K562 (cell line): ENCODE results near the gene CS. TPM values are rescaled to one million over a fixed set of nuclear protein-coding genes. Genes with fewer than 3 reads are reported as not detected.

Source experiments
- ARNT ChIP-seq, 2 experiments: fragments of 450-650 bp; IDR thresholded peaks; 2 replicates each; pipeline ENCODE4 v1.6.1; 2016; ENCODE audit warnings: mild to moderate bottlenecking in 1 of 2
- ATF1 ChIP-seq, 2 experiments: fragments of 450-650 bp in 1 of 2; IDR thresholded peaks; 2 replicates each; pipeline ENCODE4 v1.6.1; 2016; ENCODE audit warnings: missing compliant biosample characterization in 1 of 2, missing genetic modification characterization in 1 of 2
- BACH1 ChIP-seq: fragments of 200-800 bp; sonication (Bioruptor generic); IDR thresholded peaks from 2 replicates; pipeline ENCODE4 v1.6.1; 2016; ENCODE audit warnings: missing genetic modification characterization, missing compliant biosample characterization
- CBFA2T2 ChIP-seq: fragments of 450-650 bp; conservative IDR thresholded peaks from 2 replicates; pipeline ENCODE4 v1.6.1; 2017; ENCODE audit warnings: mild to moderate bottlenecking
- CBX3 ChIP-seq, 2 experiments: IDR thresholded peaks; 1 replicate in 1 of 2; 2 replicates in 1 of 2; pipeline ENCODE4 v1.6.1; 2012; ENCODE audit warnings: inconsistent platforms in 2 of 2, low read length in 2 of 2, borderline replicate concordance in 1 of 2, control low read depth in 1 of 2
- CCNT2 ChIP-seq: IDR thresholded peaks from 2 replicates; pipeline ENCODE4 v1.6.1; 2011; ENCODE audit warnings: borderline replicate concordance, low read depth, mild to moderate bottlenecking, moderate library complexity, mixed read lengths, low read length; ENCODE audit not compliant: insufficient read length; ENCODE audit errors: extremely low read depth
- EGR1 ChIP-seq: fragments of 450-650 bp; conservative IDR thresholded peaks from 2 replicates; pipeline ENCODE4 v1.6.1; 2017; ENCODE audit warnings: mild to moderate bottlenecking
- FIP1L1 ChIP-seq: fragments of 200-400 bp; formaldehyde crosslinking; IDR thresholded peaks from 2 replicates; pipeline ENCODE4 v1.6.1; 2018; ENCODE audit warnings: mild to moderate bottlenecking, low read depth, low read length; ENCODE audit not compliant: poor library complexity, severe bottlenecking
- GTF2F1 ChIP-seq: IDR thresholded peaks from 2 replicates; pipeline ENCODE4 v1.6.1; 2011; ENCODE audit warnings: low read depth, low read length, improper control_type of control experiment
- ILF3 ChIP-seq: fragments of 450-650 bp; IDR thresholded peaks from 2 replicates; pipeline ENCODE4 v1.6.1; 2018; ENCODE audit warnings: antibody characterized with exemption, mild to moderate bottlenecking, moderate library complexity, borderline replicate concordance
- IRF2 ChIP-seq: sonication (generic); formaldehyde crosslinking; IDR thresholded peaks from 2 replicates; pipeline ENCODE4 v1.8.1; 2022; ENCODE audit warnings: mild to moderate bottlenecking, missing genetic modification reagents
- KLF6 ChIP-seq: fragments of 250-450 bp; sonication (Bioruptor Pico); IDR thresholded peaks from 2 replicates; pipeline ENCODE4 v1.4.0; 2020; ENCODE audit warnings: mild to moderate bottlenecking, moderate library complexity, borderline replicate concordance
- LCOR ChIP-seq: sonication (generic); formaldehyde crosslinking; IDR thresholded peaks from 2 replicates; pipeline ENCODE4 v1.8.0; 2022; ENCODE audit warnings: mild to moderate bottlenecking, missing genetic modification reagents
- MED1 ChIP-seq: sonication (generic); formaldehyde crosslinking; IDR thresholded peaks from 2 replicates; pipeline ENCODE4 v1.8.1; 2023; ENCODE audit warnings: missing genetic modification reagents, borderline replicate concordance
- NR2F6 ChIP-seq: fragments of 450-650 bp; formaldehyde crosslinking; IDR thresholded peaks from 2 replicates; pipeline ENCODE4 v1.4.0; 2020; ENCODE audit warnings: mild to moderate bottlenecking
- RBM22 ChIP-seq: fragments of 200-400 bp; formaldehyde crosslinking; IDR thresholded peaks from 2 replicates; pipeline ENCODE4 v1.6.1; 2018; ENCODE audit warnings: low read length, low read depth; ENCODE audit not compliant: poor library complexity, severe bottlenecking
- SMARCE1 ChIP-seq: fragments of 450-650 bp; IDR thresholded peaks from 2 replicates; pipeline ENCODE4 v1.7.1; 2016; ENCODE audit warnings: mild to moderate bottlenecking
- SMC3 ChIP-seq: conservative IDR thresholded peaks from 2 replicates; pipeline ENCODE4 v1.6.1; 2011; ENCODE audit warnings: low read depth, low read length, improper control_type of control experiment; ENCODE audit not compliant: insufficient read depth
- TEAD4 ChIP-seq, 2 experiments: sonication (generic) in 1 of 2; formaldehyde crosslinking in 1 of 2; IDR thresholded peaks; 2 replicates each; pipeline versions ENCODE4 v1.6.1 to v1.8.0; 2012 to 2022; ENCODE audit warnings: borderline replicate concordance in 1 of 2, inconsistent platforms in 1 of 2, low read length in 1 of 2, mild to moderate bottlenecking in 1 of 2, missing genetic modification reagents in 1 of 2
- ZBTB1 ChIP-seq: sonication (generic); formaldehyde crosslinking; IDR thresholded peaks from 2 replicates; pipeline ENCODE4 v1.8.1; 2023; ENCODE audit warnings: missing genetic modification reagents, low read depth, mild to moderate bottlenecking, borderline replicate concordance
- ZHX1 ChIP-seq: fragments of 150-350 bp; conservative IDR thresholded peaks from 2 replicates; pipeline ENCODE4 v1.6.1; 2014; ENCODE audit warnings: low read length
- ZNF561 ChIP-seq: fragments of 450-650 bp; formaldehyde crosslinking; conservative IDR thresholded peaks from 2 replicates; pipeline ENCODE4 v1.4.0; 2020; ENCODE audit warnings: mild to moderate bottlenecking, moderate library complexity
- ZNF707 ChIP-seq: fragments of 250-450 bp; sonication (Bioruptor Pico); conservative IDR thresholded peaks from 2 replicates; pipeline ENCODE4 v1.8.0; 2022; ENCODE audit warnings: inconsistent platforms, mild to moderate bottlenecking, moderate library complexity
- polyA plus RNA-seq, 8 experiments: library from polyadenylated mRNA; depleted of rRNA in 4 of 8; stranded (reverse) in 5 of 8; unstranded in 3 of 8; fragments of >200 nt; fragmentation: Nextera tagmentation in 2 of 8; fragmentation: Illumina TruSeq in 1 of 8; extraction: Ambion mirVana in 2 of 8; extraction: Trizol in 1 of 8; gene quantifications; 2 replicates each; pipeline versions ENCODE4 v1.2.1 to v1.2.3, GENCODE V29; 2011 to 2014; ENCODE audit warnings: inconsistent platforms in 1 of 8, missing spikeins in 1 of 8
- total RNA-seq, 7 experiments: library from RNA; depleted of rRNA in 6 of 7; stranded (reverse); fragments of >200 nt in 6 of 7; fragmentation: Illumina TruSeq in 2 of 7; extraction: Trizol in 2 of 7; gene quantifications; 2 replicates each; pipeline versions ENCODE4 v1.2.1 to v1.2.3, GENCODE V29; 2011 to 2021; ENCODE audit warnings: low replicate concordance in 1 of 7
- TF ChIP-seq, protein P1 (sequence below): fragments of 250-450 bp; sonication (Bioruptor Pico); IDR thresholded peaks from 2 replicates; pipeline ENCODE4 v1.5.0; 2021

CS gene
- total and polyA plus RNA-seq, 9 of the 15 experiments (the other 6 are each of a cell fraction or from before 2014, with no cell fraction given) = 99.9 to 390 (median 149) TPM

DNA sequence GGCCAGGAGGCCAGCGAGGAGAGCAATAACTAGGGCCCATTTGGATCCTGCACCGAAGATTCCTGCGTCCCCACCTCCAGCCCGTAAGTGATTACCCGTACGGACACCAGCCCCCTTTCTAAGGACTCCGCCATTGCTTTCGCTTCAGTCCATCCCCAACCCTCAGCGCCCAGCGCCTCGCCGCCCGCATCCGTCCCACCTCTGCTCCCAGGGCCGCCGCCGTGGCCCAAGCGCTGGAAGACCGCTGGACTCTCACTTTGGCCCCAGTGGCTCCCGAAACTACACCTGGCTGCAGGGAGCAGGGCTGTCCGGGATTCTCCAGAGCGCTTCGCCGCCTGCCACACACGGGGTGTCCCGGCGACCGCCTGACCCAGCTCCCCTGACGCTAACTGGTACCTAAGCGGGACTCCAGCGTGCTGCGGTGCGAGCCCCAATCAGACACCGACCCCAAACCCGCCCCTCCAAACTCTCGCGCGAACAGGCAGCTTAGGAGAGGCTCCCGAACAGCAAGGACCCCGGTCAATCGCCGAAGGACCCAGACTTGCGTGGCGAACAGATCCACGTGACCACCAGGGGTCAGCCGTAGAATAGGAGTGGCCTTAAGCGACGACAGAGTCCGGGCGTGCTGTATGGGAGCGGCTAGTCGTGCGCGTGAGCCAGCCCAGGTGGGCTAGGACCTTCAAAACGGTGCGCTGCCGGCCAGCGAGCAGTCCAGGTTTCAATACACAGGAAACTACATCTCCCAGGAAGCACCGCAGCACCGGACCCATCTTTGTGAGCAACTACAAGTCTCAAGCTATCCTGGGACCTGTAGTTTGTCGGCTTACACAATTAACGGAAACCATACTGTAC is 15.7 kb upstream of the CS start, which contains the start of gene CNPY2 (continued):
- peak; percentile 53 for TF ChIP-seq CCNT2
- peak; percentile 57; the same call in 1 of the 2 replicates for TF ChIP-seq CBFA2T2
- TF ChIP-seq GTF2F1 = peak; percentile 25; the same call in 1 of the 2 replicates
- TF ChIP-seq CBX3 (IDR thresholded peaks at IDR 0.05; ENCODE audit: borderline replicate concordance in 1 of 2, low read length in 2 of 2) = no peak
- TF ChIP-seq, protein P1, sequence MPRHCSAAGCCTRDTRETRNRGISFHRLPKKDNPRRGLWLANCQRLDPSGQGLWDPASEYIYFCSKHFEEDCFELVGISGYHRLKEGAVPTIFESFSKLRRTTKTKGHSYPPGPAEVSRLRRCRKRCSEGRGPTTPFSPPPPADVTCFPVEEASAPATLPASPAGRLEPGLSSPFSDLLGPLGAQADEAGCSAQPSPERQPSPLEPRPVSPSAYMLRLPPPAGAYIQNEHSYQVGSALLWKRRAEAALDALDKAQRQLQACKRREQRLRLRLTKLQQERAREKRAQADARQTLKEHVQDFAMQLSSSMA (CRISPR knock-in tag) = no peak
- TF ChIP-seq SMC3 = peak; percentile 77
- no peak for TF ChIP-seq ZNF707 (CRISPR knock-in tag)
- TF ChIP-seq BACH1 = peak; percentile 63; the same call in 1 of the 2 replicates
- no peak for TF ChIP-seq ZNF561 (CRISPR knock-in tag)
- TF ChIP-seq ILF3 = no peak
- no peak for TF ChIP-seq IRF2
- TF ChIP-seq TEAD4 (IDR thresholded peaks at IDR 0.05; ENCODE audit: low read length) = no peak
- TF ChIP-seq TEAD4 (CRISPR knock-in tag; IDR thresholded peaks at IDR 0.05; ENCODE audit: borderline replicate concordance) = no peak
- TF ChIP-seq ZHX1 = 0 out of 2 replicates have a peak, but pooled peaks have one; percentile 46
- no peak for TF ChIP-seq ZBTB1
- TF ChIP-seq SMARCE1 = peak; percentile 18; the same call in 1 of the 2 replicates
- no peak for TF ChIP-seq ATF1 (CRISPR knock-in tag; IDR thresholded peaks at IDR 0.05)
- TF ChIP-seq ATF1 (tag; IDR thresholded peaks at IDR 0.05) = peak; percentile 90
- no peak for TF ChIP-seq NR2F6
- peak; percentile 90 for TF ChIP-seq LCOR (CRISPR knock-in tag)
- peak; percentile 92 for TF ChIP-seq FIP1L1
- no peak for TF ChIP-seq MED1
- no peak for TF ChIP-seq KLF6
- TF ChIP-seq RBM22 = peak; percentile 77
- no peak for TF ChIP-seq EGR1
- no peak for TF ChIP-seq ARNT (IDR thresholded peaks at IDR 0.05)
